Ureter (tissue), 1 donor: ENCODE data around the gene LRRFIP1. TPM values are rescaled to one million over a fixed set of nuclear protein-coding genes. Genes with fewer than 3 reads are reported as not detected.
"Not testable (repeated sequence)": the region's sequence is repeated elsewhere in the genome, so short reads cannot be mapped to it uniquely, and the experiment has no call there.

Experiments
- DNase-seq: peaks from one replicate; pipeline ENCODE4 v3.0.0-alpha.2; 2020; ENCODE audit warnings: low spot score
- total RNA-seq: library from RNA; stranded (reverse); gene quantifications from one replicate; pipeline ENCODE4 v1.2.4, GENCODE V29; 2023
- donor health status: DM: yes; HTN: yes; CAD: no.

LRRFIP1 gene
- total RNA-seq, 1 donor from 2014 or later, result 207 TPM

- DNase-seq, result peak; percentile 61
Measured at GRCh38 chr2:237682856-237683670, 55.7 kb downstream of the LRRFIP1 start.

DNA sequence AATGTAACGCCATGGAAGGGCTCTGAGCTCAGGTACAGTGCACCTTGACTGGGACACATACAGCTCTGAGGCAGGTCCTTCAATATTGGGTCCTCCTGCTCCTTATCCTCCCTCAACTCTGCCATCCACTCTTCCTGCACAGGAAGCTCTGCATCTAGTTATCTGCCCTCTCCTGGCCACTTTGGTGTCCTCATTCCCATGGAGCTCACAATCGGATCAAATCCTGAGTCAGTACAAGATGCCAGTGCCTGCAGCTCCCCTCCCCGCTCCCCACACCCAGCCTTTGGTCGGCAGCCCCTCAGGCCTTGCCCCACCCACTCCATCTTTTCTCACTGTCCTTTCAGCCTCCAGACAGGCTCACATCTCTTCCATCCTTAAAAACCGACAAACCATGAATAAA is 58.0 kb downstream of the LRRFIP1 start:
- no peak for DNase-seq

DNA sequence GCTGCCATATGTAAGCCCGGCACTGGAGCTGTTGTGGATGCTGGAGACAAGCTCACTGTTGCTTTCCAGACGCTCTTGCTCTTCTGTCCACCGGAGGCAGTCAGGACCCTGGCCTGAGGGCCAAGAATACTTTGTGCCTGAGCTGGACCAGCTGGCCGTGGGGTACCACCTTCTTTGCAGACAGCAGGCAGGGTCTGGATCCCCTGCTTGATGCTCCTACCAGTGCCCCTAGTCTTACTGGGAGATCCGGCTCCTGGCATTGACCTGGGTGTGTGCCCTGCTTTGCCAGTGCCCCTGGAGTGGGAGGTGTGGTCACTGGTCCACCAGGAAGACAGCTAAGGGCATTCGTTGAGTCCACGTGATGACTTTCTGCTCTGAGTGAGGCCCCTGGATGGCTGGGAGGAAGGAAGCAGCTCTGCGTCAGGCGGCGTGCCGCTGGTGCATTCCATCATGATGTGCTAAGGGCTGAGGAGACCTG is 59.3 kb downstream of the LRRFIP1 start:
- no peak for DNase-seq

GRCh38 chr2:237688081-237688480 is 60.7 kb downstream of the LRRFIP1 start:
- DNase-seq, result no peak

DNA sequence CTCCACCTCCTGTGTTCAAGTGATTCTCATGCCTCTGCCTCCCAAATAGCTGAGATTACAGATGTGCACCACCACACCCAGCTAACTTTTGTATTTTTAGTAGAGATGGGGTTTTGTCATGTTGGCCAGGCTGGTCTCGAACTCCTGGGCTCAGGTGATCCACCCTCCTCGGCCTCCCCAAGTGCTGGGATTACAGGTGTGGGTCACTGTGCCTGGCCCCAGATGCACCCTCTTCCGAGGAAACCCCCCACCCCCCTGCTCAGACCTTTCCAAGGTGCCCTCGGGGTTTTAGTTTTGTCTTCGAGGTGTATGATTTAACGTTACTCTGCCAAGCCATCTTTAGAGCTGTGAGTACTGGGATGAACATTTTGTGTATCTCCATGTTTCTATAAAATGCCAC is 61.2 kb downstream of the LRRFIP1 start:
- not testable (repeated sequence) for DNase-seq

GRCh38 chr2:237689336-237690131 is 62.1 kb downstream of the LRRFIP1 start:
- DNase-seq, result no peak

DNA sequence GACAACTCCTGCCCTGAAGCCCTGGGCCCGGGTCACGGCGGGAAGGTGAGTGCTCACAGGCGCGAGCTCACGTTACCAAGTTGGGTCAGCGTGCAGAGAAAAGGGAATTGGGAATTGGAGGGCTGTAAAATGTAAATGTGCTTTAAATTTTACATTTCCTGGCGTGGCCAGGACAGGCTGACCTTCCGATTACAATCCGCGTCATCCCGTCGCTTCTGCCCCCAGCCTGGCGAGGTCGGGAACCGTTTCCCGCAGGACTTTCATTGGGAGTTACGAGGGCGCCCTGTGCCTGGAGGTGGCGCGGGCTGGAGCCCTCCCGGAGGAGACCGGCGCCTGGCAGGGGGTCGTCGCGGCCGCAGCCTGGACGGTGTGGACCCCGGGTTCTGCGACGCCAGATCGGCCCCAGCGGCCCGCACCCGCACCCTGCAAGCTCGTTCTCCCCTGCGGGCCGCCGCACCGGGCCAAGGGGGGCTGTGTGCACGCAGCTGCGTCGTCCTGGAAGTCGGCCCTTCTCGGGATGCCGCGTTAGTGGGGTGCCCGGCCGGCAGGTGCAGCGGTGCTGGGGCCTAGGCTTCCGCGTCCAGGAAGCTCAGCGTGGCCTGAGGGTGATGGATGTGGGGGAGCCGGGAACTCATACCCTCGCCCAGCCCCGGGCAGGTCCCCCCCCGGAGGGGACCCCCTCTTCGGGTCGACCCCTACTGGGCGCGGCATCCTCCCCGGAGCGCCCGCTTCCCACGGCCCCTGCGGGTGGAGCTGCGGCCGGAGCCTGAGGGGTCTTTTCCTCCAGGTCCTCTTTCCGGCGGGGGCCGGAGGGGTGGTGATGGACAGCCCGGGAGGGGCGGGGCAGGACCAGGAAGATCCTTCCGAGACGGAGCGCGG is 63.9 kb downstream of the LRRFIP1 start:
- DNase-seq, result no peak

- DNase-seq, result peak; percentile 98
Measured at GRCh38 chr2:237691908-237692600, 64.7 kb downstream of the LRRFIP1 start.

DNA sequence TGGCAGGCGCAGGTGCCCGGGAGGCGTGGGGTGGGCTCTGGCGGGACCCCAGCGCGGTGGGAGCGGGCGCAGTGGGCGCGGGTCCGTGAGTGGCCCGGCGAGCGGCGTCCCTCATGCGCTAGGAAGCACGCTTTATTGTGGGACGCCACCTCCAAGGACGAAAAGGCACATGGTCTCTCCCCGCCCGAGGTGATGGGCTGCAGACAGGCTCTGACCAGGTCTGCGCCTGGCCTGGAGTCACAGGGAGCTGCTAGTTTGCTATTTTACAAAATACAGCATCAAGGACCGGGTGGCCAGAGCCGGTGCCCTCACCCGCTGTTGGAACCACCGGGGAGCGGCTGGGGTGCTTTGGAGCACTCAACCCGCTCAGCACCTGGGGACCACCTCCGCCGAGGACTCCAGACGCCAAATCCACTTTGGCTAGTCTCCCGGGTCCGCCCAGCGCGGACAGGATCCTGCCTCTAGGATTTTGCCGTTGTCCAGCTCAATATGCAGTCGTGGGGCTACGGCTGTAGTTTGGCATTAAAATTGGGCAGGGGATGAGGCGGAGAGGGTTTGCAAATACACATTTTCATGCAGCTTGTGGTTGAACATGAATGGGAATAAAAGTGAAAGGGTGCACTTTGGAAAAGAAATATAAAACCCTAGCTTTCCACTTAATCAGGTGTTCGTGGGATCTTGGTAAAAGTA is 65.4 kb downstream of the LRRFIP1 start:
- DNase-seq, result no peak

DNA sequence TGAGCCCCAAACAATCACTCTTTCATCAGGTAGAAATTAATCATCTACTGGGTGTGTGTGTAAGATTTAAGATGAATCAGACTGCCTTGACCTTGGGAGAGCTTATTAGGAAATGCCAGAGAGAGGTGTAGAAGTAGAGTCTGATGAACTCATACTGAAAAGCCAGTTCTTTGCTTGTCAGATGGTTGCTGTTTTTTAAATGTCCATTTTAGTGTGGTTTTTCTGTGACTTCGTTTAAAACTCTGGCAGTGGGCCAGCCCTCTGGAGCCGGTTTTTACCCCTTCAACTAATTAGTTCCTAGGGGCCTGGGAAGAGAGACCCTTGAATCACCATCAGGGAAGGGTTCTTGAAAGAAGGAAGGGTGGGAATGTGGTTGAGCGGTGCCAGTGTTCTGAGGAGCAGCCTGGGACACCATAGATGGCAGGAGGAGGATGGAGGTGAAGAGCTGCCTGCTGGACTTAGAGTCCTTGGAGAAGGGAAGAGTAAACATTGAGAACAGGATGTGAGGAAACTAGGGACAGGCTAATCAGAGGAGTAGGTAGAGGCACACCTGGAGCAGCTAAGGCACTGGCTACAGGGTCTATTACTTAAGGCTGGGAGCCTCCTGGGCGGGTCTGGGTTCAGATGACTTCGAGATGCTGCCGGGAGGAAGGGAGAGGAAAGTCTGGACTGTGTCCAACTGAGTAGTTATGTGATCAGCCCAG is 66.1 kb downstream of the LRRFIP1 start:
- DNase-seq, result no peak

GRCh38 chr2:237694415-237695194 is 67.2 kb downstream of the LRRFIP1 start:
- peak; percentile 43 for DNase-seq

DNA sequence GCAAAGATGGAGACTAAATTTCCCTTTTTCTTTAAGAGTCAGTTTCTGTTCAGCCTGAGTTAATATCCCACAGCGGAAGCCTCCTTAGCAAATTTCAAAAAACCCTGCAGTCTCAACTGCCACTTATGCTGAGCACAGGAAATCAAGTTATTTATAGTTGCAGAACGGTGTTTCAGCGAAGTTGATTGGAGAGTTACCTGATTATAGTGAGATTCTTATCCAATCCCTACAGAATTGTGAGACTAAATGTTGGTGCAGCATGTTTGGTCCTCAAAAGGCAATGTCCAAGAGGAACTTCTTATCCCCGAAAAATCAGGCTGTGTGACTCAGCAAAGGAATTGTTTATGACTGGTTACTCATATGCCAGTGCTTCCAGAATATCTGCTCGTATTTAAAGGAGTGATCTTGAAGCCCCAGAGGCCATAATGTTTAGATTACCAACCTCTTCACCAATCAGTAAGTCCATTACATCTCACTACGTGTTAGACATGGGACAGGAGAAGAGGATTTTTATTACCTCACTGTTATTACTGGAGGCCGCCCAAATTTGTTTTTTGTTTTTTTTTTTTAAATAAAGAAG is 67.9 kb downstream of the LRRFIP1 start:
- no peak for DNase-seq

- DNase-seq, result no peak
Measured at GRCh38 chr2:237696461-237696860, 69.1 kb downstream of the LRRFIP1 start.

DNA sequence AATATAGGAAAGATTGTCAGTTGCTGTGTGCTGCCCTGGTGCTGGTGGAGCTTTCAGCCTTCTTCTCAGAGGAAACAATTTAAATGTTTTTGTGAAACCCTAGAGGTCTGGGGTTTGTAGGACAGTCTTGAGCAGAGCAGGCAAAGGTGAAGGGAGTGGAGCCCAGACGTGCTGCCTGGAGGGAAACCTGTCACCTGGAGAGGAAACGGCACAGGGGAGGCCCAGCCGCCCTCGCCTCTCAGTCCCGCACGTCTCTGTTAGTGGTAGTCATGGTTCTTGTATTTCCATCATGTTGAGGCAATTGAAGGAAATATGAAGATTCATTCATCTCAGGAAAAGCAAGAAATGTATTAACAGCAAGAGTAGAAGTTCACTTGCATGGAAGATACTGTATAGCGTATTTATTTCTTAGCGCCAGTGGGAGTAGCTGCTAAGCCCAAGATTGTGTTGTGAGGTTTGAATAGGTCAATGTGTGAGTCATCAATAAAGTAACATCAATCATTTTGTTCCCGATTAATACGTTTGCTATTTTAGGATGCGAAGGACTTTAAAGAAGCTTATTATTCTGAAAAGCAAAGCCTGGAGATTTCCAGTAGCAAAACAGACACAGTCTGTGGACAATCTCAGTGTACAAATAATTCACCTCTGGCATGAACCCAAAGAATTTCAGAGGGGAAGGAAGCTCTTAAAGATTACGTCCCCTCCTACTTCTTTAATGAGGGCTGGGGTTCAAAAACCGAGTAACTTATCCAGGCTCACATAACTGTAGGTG is 70.4 kb downstream of the LRRFIP1 start:
- DNase-seq, result no peak

- DNase-seq, result no peak
Measured at GRCh38 chr2:237698358-237698694, 70.9 kb downstream of the LRRFIP1 start.

- no peak for DNase-seq
Measured at GRCh38 chr2:237699870-237700511, 72.6 kb downstream of the LRRFIP1 start.

DNA sequence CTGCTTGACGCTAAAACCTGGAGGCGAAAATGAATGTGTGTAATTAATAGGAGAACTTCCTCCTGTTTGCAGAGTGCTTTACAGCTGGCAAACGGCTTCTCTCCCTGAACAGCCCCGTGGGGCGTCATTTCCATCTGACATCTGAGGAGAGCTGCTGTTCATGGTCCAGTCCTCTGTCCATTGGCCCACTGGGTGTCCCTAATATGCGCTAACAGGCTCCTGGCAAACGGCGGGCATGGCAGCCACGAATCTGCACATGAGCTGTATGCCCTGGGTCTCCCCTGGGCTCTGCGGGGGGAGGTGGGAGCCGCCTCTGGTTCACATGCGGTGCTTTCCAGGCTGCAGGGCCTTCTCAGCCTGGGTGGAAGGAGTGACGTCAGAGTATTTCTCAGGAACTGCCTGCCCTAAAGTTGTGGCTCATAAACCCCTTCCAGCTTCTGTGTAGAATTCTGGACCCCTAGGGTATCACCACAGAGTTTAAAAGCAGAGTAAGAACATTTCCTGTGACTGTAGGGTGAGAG is 73.2 kb downstream of the LRRFIP1 start:
- DNase-seq, result no peak
